HG02623 (cell line): ENCODE data around the gene TRNAU1AP.
"Not testable (repeated sequence)": the region's sequence is repeated elsewhere in the genome, so short reads cannot be mapped to it uniquely, and the experiment has no call there.

Source experiments
- ATAC-seq: cut with Tn5 transposase; IDR thresholded peaks from one replicate; pipeline ENCODE4 v1.9.1; 2021; ENCODE audit warnings: moderate library complexity; ENCODE audit not compliant: unreplicated experiment

TRNAU1AP gene

DNA sequence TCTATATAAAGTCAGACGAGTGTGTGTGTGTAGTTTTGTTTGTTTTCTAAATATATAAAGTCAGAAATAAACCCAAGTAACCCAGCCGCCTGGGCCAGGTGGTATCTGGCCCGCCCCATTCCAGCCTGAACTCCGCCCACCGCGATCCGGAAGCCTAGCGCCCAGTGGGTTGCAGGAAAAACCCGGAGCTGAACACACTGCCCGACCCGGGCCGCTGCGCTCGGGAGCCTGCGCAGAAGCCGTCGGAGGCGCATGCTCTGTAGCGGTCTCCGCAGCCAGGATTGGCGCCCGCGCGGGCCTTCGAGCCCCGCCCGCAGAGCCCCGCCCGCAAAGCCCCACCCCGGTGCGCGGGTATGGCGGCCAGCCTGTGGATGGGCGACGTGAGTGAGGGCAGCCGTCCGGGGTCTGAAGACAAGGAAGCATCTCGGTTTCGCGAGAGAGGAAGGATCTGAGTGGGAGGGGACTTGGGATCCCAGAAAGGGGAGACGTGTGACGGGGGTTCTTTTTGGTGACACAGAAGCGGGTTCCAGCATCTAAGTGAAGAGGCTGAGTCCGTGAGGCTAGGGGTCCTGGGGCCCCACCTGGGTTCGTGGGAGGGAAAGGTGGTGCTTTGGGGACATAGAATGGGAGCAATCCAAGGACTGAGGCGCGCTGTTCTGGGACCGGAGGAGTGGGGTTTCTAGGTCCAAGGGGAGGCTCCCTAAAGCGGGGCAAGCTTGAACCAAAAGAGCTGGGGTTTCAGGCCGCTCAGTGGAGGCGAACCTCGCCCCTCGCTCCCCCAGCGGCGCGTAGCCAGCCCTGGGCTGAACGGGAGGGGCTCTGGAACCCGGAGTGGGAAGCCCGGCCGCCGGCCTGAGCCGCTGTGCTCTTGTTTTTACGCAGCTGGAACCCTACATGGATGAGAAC, at the start of gene TRNAU1AP:
TRNAU1AP (plus strand) TSS at position 328 of the 906 bp plus-strand sequence; CDS start at position 354, 26 bp downstream.
- ATAC-seq, result peak; percentile 85

DNA sequence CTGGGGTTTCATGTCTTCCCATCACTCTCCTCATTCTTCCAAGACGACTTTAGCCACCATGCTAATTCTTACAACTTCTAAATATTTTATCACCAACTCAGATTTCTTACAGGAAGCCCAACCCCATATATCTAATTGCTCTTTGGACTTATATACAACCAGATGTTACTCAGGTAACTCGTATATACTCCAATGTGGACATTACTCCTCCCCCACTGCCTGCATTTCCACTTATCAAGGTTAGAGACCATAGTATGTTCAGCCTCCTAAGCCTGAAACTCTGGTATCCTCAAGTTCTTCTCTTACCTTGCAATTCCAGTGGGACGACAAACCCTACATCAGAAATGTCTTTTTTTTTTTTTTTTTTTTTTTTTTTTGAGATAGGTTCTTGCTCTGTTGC, 49.8 kb upstream of the TRNAU1AP start:
- ATAC-seq, result no peak

DNA sequence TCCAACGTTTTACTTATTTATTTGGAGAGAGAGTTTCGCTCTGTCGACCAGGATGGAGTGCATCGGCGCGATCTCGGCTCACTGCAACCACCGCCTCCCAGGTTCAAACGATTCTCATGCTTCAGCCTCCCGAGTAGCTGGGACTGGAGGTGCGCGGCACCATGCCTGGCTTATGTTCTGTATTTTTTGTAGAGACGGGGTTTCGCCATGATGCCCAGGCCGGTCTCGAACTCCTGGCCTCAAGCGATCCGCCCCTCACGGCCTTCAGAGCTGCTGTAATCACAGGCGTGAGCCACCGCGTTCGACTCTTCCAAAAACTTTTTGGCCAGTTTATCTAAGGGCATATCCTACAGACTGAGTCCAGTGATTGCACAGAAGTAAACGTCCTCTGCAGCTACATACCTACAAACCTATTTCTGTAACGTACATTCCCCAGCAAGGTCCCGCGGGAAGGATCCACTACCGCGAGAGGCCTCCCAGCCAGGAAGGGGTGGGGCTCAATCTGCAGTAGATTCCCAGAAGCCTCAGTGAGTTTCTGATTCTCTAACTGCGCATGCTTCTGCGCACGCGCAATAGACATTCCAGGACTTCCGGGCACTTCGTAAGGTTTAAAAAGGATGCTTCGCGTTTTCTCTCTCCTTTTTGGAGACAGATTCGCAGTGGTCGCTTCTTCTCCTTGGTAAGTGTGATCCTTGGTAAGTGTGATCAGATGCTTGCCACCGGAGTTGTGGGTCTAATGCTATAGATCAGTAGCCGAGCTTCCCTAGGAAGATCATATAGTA, 47.3 kb upstream of the TRNAU1AP start, which contains the start of gene RCC1:
RCC1 (plus strand) TSS at position 638 of the 782 bp plus-strand sequence. CDS start 23,824 bp downstream, outside the sequence.
- peak; percentile 62 for ATAC-seq

DNA sequence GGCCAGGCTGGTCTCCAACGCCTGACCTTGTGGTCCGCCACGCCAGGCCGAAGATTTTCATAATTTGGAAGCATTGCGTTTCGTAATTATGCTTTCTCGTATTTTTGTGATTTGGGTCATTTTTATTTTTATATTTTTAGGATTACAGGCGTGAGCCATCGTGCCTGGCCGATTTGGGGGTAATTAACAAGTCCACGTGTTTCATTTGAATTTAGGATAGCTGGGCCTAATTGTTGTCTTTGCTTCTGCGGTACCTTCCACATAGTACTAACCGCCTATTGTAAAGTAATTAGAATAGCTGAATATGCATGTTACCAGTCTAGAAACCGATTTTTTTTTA, 46.0 kb upstream of the TRNAU1AP start:
- no peak for ATAC-seq

DNA sequence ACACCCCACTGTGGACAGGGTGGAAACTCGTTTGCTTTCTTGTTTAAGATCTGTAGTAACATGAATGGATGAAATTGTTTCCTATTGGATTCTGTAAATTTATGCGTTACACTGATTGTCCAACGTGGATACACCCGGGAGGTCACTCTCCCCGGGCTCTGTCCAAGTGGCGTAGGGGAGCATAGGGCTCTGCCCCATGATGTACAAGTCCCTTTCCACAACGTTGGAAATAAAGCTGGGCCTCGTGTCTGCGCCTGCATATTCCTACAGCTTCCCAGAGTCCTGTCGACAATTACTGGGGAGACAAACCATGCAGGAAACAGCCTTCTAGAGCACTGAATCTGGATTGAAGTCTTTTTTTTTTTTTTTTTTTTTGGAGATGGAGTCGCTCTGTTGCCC, 45.6 kb upstream of the TRNAU1AP start:
- ATAC-seq, result no peak

DNA sequence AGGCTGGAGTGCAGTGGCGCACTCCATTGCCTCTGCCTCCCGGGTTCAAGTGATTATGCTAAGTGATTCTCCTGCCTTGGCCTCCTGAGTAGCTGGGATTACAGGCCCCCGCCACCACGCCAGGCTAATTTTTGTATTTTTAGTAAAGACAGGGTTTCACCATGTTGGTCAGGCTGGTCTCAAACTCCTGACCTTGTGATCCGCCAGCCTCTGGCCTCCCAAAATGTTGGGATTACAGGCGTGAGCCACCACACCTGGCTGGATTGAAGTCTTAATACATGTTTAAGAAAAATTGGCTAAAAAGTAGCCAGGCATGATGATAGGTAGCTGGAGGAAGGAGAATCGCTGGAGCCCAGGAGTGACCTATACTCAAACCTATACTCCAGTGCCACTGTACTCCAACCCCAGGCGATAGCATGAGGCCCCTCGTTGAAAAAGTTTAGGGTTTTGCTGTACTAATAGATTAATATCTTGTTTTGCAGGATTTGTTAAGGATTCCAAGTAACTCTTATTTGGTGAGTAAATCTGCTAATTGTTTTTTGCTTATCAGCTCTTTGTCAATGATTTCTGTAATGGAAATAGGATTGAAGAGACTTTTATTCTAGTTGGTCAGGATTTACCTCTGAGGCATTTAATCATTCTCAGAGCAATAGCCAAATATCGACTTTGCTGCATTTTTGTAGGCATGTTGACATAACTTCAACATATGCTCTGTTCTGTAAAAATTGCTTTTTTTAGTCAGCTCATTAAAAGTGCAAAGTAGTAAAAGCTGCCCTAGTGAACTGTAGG, 45.0 kb upstream of the TRNAU1AP start:
- no peak for ATAC-seq

DNA sequence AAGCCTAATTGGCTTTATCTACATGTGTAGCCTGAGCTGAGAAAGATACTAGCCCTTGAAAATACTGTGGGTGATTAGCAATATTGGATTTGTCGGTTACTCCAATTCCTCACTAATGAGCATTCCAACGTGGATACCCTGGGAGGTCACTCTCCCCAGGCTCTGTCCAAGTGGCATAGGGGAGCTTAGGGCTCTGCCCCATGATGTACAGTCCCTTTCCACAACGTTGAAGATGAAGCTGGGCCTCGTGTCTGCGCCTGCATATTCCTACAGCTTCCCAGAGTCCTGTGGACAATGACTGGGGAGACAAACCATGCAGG, 44.5 kb upstream of the TRNAU1AP start:
- ATAC-seq, result no peak

DNA sequence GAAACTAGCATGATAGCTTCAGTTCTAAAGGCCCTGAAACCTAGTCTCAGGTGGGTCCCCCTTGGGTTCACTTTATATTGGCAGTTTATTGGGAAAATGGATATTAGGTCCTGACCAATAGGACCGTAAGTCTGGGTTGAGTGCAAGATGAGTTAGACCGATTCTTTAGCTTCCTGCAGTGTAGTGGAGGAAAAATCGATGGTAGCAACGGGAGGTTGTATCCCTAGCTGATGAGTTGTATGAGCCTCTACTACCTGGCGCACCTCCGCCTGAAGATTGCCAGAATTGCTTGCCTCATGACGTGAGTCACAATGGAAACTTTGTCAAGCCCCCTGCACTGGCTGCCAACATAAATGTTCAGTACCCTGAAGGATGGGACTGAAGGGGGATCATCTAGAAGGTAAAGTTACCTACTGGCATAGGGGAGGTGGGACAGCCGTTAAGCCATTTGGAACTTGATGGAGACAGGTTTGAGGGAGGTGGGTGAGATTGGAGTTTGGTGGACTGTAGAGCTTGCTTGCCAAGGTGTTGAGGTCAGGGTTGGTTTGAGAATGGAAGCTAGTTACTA, 43.1 kb upstream of the TRNAU1AP start:
- ATAC-seq, result no peak

DNA sequence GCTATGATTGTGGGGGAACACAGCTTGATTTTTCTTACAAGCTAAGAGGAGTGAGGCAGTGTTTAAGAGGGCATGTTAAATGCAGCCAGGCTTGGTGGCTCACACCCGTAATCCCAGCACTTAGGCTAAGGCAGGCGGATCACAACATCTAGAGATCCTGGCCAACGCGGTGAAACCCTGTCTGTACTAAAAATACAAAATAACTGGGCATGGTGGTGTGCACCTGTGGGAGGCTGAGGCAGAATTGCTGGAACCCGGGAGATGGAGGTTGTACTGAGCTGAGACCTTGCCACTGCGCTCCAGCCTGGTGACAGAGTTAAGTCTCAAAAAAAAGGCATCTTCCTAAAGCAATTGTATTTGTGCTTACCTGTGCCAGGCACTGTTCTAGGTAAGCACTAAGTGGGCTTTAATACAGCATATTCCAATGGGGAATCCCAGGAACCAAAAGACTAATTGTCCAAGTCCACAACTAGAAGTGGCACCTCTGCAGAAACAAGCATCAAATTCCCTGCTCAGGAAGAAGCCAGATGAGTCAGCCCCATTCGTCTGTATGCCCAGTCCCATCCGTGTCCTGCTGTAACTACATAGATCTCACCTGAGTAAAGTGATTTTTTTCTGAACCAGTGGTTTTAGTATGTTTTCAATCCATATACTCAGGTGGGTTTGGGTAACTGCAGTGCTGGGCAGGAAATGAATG, 42.5 kb upstream of the TRNAU1AP start:
- no peak for ATAC-seq

DNA sequence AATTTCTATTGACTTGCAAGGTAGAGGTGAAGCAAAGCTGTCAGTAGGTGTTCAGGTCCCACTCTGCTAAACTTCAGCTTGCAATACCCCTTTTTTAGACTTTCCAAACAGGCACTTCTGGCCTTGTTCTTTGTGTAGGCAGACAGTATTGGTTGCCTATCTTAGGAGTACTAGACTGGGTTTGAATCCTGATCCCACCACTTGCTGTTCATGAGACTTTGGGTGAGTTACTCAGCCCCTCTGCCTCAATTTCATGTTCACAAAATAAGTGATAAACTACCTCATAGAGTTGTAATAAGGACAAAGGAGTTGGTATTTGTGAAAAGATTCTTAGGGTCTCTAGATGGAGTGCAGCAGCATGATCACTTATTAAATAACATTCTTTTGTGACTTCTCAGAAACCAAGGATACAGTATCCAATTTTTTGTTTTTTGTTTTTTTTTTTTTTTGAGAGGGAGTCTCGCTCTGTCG, 41.9 kb upstream of the TRNAU1AP start:
- ATAC-seq, result no peak

DNA sequence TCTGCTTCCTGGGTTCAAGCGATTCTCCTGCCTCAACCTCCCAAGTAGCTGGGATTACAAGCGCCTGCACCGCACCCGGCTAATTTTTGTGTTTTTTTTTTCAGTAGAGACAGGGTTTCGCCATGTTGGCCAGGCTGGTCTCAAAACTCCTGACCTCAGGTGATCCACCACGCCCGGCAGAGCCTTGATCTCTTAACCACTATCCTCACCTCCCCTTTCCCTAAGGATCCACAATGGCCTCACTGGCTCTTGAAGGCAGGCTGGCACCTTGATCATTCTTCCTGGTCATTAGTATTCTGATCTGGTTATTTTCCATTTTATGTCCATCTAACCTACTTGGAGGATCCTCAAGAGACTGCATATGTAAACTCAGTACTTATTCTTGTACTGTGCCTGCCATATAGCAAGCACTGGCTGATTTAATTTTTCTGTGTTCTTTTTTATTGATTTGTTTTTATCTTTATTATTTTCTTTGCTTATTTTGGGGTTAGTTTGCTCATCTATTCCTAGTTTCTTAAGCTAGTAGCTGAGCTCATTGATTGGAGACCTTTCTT, 40.8 kb upstream of the TRNAU1AP start:
- ATAC-seq, result no peak

DNA sequence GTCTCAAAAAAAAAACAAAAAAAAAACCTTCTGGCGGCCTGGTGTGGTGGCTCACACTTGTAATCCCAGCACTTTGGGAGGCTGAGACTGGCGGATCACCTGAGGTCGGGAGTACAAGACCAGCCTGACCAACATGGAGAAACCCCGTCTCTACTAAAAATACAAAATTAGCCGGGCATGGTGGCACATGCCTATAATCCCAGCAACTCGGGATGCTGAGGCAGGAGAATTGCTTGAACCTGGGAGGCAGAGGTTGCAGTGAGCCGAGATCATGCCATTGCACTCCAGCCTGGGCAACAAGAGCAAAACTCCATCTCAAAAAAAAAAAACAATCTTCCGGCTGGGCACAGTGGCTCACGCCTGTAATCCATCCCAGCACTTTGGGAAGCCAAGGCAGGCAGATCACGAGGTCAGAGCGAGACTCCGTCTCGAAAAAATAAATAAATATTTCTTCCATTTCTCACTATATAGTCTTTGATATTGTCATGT, 38.4 kb upstream of the TRNAU1AP start:
- ATAC-seq, result not testable (repeated sequence)

DNA sequence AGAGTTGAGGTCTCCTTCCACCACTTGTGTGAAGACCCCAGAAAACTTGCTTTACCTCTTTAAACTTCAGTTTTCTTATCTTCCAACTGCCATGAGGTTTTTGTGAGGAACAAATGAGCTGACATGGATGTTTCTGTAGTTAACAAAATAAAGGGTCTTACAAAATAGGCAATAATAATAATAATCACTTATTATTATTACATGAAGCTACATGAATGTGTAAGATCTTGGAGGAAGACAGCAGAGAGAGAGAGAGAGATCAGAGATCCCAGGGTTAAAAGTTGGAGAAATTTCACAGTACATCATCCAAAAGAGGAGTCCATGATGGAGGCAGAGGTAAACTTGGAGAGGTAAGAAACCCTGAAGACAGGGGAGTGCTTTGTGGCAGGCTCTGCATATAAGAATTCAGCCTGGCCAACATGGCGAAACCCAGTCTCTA, 36.3 kb upstream of the TRNAU1AP start:
- ATAC-seq, result no peak

DNA sequence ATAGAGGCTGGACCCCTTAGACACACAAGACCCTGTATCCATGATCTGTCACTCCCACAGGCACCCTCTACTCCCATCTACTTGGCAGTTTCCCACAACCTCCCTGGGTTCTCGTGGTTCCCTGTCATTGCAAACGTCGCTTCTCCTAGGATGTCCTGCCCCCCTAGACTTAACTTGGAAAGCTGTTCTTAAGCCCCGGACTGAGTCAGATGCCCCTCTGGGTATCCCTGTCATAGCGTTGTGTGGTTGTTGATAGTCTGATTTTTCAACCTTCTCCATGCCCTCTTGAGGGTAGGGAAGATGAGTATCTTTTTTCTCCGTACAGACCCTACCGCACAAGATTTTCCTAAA, 35.3 kb upstream of the TRNAU1AP start:
- ATAC-seq, result no peak

DNA sequence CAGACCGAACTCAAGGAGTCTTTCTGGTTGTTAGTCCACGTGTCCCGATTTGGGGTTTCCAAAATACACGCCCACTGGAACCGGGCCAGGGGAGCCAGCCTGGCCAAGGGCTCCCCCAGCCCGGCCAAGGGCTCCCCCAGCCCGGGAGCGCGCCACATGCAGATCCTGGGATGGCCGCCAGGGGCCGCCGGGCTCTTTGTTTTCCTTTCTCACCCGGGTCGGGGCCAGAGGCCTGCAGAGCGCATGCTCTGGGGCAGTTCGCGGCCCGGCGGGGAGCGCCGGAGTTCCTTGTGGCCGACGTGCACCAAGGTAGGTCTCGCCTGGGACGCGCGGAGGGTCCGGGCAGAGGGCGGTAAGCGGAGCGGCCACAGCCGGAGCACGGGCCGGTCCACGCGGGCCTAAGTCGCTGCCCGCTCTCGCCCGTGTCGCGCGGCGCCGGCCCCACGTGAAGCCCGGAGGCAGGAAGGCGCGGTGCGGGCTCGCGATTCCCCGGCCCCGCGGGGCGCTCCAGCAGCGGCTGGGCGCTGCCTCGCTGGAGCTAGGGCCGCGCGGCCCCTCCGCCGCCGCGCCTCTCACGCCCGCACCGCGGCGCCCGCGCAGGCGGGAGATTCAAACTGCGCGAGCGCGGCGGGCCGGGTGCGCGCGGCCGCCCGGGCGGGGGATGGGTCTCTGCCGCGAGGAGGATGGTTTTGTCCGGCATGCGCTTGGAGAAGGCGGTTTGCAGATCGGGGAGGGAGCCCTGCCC, 34.7 kb upstream of the TRNAU1AP start:
- peak; percentile 64 for ATAC-seq

DNA sequence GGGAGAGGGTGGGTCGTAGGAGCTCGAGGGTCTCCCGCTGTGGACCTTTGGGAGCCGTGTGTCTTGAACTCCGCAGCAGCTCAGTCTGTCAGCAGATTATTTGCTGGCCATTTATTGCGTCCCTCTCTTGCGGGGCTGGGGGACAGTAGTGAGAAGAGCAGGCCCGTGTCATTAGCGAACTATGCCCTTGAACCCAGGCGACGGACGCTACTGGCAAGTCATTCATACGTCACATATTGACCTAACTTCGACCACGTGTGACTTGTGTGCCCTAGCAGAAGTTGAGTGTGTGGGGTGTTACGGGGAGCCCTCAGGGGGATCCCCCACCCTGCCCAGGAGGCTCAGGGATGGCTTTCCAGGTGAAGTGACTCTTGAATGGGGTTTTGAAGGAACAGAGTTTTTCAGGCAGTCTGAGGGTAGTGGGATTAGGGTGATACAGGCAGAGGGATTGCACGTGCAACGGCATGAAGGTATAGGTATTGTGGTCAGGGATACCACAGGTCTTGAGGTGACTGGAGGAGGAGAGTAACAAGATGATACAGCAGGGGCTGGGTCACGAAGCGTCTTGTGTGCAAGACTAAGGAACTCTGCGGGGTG, 34.0 kb upstream of the TRNAU1AP start:
- ATAC-seq, result no peak

DNA sequence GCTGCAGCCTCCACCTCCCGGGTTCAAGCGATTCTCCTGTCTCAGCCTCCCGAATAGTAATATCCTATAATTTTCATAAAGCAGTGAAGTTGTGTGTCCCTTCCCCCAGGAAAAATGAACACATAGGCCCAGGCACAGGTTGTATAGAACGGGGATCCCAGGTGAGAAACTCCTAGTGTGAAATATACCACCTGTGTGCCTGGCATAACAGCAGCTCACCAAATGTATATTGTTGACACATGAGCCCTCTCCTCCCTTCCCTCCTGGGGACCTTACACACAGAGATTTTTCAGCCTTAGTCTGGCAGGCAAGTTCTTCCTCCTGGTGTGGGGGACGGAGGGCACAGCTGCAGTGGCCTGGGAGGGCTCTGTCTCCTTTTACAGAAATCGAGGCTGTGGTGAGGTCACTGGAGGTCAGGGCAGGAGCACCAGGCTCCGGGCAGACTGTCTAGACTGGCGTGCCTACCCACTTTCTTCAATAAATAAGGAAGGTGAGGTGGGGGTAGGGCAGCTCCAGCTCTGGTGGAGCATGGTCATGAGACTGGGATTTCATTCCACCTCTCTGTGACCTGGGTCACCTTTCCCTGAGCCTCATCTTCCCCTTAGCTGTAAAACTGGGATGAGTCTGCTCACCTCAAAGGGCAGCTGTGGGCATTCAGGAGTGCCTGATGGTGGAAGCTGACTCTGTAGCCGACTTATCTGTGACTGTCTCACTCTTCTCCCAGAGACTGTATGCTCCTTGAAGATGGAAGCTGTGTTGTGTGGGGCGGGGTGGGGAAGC, 32.7 kb upstream of the TRNAU1AP start:
- no peak for ATAC-seq

DNA sequence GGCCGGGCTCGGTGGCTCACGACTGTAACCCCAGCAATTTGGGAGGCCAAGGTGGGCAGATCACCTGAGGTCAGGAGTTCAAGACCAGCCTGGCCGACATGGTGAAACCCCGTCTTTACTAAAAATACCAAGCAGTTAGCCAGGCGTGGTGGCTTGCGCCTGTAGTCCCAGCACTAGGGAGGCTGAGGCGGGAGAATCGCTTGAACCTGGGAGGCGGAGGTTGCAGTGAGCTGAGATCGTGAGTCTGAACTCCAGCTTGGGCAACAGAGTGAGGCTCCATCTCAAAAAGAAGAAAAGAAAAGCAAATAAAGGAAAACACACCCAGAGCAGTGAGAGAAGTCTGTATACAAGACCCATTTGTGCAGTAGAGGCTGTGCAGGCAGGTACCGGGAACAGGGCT, 32.1 kb upstream of the TRNAU1AP start:
- ATAC-seq, result not testable (repeated sequence)
